ENCODE results near the gene GBX1. TPM values are rescaled to one million over a fixed set of nuclear protein-coding genes. Genes with fewer than 3 reads are reported as not detected.

GBX1 gene
- total RNA-seq, 1 donor from 2014 or later = 2.4 TPM

DNA sequence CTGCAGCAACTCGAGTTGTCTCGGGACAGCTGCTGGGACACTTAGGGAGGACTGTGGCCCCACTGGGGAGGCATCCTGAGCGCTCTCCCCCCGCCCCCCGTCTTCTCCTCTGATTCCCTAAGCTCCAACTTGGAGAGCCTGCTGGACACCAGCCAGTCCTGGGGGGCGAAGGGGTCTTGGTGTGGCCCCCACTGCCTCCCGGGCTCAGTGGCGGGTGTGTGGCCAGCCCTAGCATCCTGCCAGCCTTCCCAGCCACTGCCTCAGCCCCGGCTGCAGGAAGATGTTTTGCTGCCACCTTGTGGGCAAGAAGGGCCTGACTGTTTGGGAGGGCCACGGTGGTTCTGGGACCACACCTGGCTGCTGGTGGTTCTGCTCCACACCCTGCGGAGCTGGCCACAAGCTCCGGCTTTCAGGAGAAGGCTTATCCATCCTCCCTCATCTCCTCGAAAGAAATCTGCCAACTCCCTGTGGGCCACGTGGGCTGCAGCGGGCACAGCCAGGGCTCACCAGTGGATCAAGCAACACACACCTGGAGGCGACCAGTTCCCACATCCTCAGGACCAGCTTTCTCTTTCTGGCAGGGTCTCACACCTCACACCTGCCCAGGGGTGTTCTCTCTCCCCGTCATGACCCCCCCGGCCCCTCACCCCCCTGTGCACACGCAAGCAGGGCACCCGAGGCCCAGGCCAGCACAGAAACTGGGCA lies 56.4 kb downstream of the GBX1 start:
- peaks cover 19% of the 10 kb centered on the region for H3K27me3 Mint-ChIP-seq (ENCODE audit: low read depth)
- DNase-seq (ENCODE audit: low read depth, low spot score) = peak; percentile 72
- TF ChIP-seq, protein P1, sequence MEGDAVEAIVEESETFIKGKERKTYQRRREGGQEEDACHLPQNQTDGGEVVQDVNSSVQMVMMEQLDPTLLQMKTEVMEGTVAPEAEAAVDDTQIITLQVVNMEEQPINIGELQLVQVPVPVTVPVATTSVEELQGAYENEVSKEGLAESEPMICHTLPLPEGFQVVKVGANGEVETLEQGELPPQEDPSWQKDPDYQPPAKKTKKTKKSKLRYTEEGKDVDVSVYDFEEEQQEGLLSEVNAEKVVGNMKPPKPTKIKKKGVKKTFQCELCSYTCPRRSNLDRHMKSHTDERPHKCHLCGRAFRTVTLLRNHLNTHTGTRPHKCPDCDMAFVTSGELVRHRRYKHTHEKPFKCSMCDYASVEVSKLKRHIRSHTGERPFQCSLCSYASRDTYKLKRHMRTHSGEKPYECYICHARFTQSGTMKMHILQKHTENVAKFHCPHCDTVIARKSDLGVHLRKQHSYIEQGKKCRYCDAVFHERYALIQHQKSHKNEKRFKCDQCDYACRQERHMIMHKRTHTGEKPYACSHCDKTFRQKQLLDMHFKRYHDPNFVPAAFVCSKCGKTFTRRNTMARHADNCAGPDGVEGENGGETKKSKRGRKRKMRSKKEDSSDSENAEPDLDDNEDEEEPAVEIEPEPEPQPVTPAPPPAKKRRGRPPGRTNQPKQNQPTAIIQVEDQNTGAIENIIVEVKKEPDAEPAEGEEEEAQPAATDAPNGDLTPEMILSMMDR (conservative IDR thresholded peaks at IDR 0.05) = peak; percentile 90
- H3K4me3 Mint-ChIP-seq = no peak overlapping the region
- H3K9me3 Mint-ChIP-seq = no peaks in the 10 kb centered on the region
- no peaks in the 10 kb centered on the region for H3K36me3 Mint-ChIP-seq (ENCODE audit: low read depth)
- H3K4me1 Mint-ChIP-seq = peaks cover 26% of the 10 kb centered on the region
- no peak overlapping the region for H3K27ac Mint-ChIP-seq (ENCODE audit: unreplicated experiment)

DNA sequence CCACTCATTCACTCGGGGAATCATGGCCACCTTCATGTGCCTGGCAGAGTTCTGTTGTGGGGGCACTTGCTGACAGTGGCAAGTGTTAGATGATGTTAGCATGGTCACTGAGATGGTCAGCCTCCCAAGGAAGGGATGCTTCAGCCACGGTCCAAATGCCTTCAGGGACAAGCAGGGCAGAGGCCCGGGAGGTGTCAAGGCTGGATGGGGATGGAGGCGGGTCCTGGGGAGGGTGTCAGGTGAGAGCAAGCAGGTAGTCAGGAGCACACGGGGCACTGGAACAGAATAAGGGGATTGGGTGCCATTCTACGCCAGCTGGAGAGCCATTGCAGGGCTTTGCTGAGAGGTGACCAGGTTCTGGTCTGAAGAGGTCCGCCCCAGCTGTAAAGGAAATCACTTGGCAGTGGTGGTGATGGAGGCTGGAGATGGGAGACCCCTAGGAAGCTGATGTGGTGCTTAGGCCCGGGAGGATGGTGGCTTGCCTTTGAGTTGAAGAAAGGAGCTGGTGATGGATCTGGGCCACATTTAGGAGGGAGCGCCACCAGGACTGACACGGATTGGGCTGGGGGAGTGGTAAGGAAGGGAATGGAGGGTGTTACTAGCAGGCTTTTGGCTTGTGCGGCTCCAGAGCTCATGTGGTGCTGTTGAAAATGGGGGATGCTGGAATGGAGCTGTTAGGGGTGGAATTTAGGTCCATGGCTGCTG lies 57.1 kb downstream of the GBX1 start:
- Mint-ChIP-seq H3K27ac (ENCODE audit: unreplicated experiment) (no peak overlapping the region), H3K27me3 (ENCODE audit: low read depth) (peaks cover 15% of the 10 kb centered on the region), H3K9me3 (no peaks in the 10 kb centered on the region), H3K36me3 (ENCODE audit: low read depth) (no peaks in the 10 kb centered on the region), H3K4me3 (peak overlapping the region; percentile 4), H3K4me1 (peaks cover 26% of the 10 kb centered on the region)
- DNase-seq (ENCODE audit: low read depth, low spot score) = no peak
- TF ChIP-seq, protein P1 (conservative IDR thresholded peaks at IDR 0.05) = no peak

DNA sequence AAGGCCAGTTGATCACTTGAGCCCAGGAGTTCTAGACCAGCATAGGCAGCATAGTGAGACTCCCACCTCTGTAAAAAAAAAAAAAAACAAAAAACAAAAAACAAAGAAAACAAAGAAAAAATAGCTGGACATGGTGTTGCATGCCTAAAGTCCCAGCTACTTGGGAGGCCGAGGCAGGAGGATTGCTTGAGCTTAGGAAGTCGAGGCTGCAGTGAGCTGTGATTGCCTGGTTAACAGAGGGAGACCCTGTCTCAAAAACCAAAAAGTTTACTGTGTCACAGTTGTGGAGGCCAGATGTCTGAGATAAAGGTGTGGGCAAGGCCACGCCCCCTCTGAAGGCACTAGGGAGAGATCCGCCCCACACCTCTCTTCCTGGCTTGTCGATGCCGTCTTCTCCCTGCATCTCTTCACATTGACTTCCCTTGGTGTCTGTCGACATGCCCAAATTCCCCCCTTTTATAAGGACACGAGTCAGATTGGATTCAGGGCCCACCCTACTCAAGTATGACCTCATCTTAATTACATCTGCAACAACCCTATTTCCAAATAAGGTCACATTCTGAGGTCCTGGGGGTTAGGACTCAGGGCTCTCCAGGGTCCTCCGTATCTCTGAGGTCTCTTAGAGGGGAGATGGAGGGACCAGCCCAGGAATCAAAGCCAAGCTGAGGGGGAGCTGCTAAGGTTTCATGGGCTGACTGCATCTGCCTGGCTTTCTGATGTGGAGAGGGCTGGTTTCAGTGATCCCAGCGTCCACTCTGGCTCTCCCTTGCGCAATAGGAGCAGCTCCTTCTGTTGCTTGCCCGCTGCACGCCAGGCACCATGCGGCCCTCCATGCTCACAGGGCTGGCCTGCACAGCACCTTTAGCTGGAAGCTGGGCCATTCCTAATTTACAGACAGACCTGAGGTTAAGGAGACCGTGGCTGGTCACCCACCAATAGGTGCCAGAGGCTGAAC lies 58.1 kb downstream of the GBX1 start:
- H3K4me3 Mint-ChIP-seq = no peak overlapping the region
- TF ChIP-seq, protein P1 (conservative IDR thresholded peaks at IDR 0.05) = no peak
- peaks cover 15% of the 10 kb centered on the region for H3K27me3 Mint-ChIP-seq (ENCODE audit: low read depth)
- H3K9me3 Mint-ChIP-seq = no peaks in the 10 kb centered on the region
- H3K4me1 Mint-ChIP-seq = peaks cover 27% of the 10 kb centered on the region
- no peak for DNase-seq (ENCODE audit: low read depth, low spot score)
- no peaks in the 10 kb centered on the region for H3K36me3 Mint-ChIP-seq (ENCODE audit: low read depth)
- H3K27ac Mint-ChIP-seq (ENCODE audit: unreplicated experiment) = no peak overlapping the region

DNA sequence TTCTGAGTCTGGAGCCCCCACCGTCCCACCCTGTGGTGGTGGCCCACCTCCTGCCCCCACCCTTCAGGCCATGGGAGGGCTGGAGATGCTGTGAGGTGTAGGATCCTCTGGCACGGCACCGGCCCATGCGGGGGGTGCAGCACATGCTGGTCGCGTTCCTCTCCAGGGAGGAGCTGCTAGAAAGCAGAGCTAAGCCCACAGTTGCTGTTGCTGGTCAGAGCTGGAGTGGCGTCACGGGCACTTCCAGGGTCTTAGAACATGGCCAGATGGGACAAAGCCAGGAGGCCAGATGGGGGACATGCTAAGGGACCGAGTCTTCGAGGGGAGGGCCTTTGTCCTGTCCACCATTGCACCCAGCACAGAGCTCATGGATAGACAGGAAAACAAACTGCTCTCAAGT lies 59.6 kb downstream of the GBX1 start:
- Mint-ChIP-seq H3K27ac (ENCODE audit: unreplicated experiment) (peak overlapping the region; percentile 35), H3K36me3 (ENCODE audit: low read depth) (no peaks in the 10 kb centered on the region), H3K4me1 (peaks cover 24% of the 10 kb centered on the region), H3K9me3 (no peaks in the 10 kb centered on the region), H3K27me3 (ENCODE audit: low read depth) (peaks cover 1% of the 10 kb centered on the region), H3K4me3 (no peak overlapping the region)
- DNase-seq (ENCODE audit: low read depth, low spot score) = no peak
- TF ChIP-seq, protein P1 (conservative IDR thresholded peaks at IDR 0.05) = no peak
